OCI-LY3 (cell line): ENCODE measurements around the gene AURKA.

ENCODE experiments used
- H2AFZ ChIP-seq: fragments of 200-600, 300-600 bp; shearing (Covaris generic); 2 replicates; pipeline ENCODE4 v1.6.0; 2014; ENCODE audit warnings: antibody characterized with exemption, low read depth, low read length
- H3K27ac ChIP-seq: fragments of 200-600, 300-600 bp; sonication (generic); 2 replicates; pipeline ENCODE4 v1.5.1; 2014; ENCODE audit warnings: mild to moderate bottlenecking, low read length, moderate library complexity, mixed read lengths
- H3K27me3 ChIP-seq: fragments of 200-600, 300-600 bp; sonication (generic); 2 replicates; pipeline ENCODE4 v1.6.1; 2014; ENCODE audit warnings: low read depth, low read length, mixed read lengths
- H3K36me3 ChIP-seq: fragments of 200-600, 300-600 bp; sonication (generic); replicated peaks from 2 replicates; pipeline ENCODE3; 2014; ENCODE audit warnings: low read depth, low read length, mixed read lengths
- H3K4me1 ChIP-seq: fragments of 300-600, 200-600 bp; sonication (generic); 2 replicates; pipeline ENCODE4 v1.6.1; 2014; ENCODE audit warnings: low read length, mixed read lengths
- H3K4me2 ChIP-seq: fragments of 200-600, 300-600 bp; sonication (generic); 2 replicates; pipeline ENCODE4 v1.6.1; 2014; ENCODE audit warnings: low read length, mixed read lengths
- H3K4me3 ChIP-seq: fragments of 300-600, 200-600 bp; sonication (generic); 2 replicates; pipeline ENCODE4 v1.5.1; 2014; ENCODE audit warnings: antibody characterized with exemption, mild to moderate bottlenecking, low read length, moderate library complexity
- H3K79me2 ChIP-seq: fragments of 300-600, 200-600 bp; shearing (Covaris generic); 2 replicates; pipeline ENCODE4 v1.6.1; 2014; ENCODE audit warnings: mild to moderate bottlenecking, low read length, mixed read lengths
- H3K9ac ChIP-seq: fragments of 300-600, 200-600 bp; shearing (Covaris generic); 2 replicates; pipeline ENCODE4 v1.6.0; 2014; ENCODE audit warnings: mild to moderate bottlenecking, low read length, moderate library complexity
- H3K9me3 ChIP-seq: fragments of 200-600, 300-600 bp; shearing (Covaris generic); 2 replicates; pipeline ENCODE4 v1.6.1; 2014; ENCODE audit warnings: low read length, mixed read lengths; ENCODE audit not compliant: insufficient read depth
- H4K20me1 ChIP-seq: fragments of 200-600, 300-600 bp; sonication (generic); 2 replicates; pipeline ENCODE4 v1.6.1; 2016; ENCODE audit warnings: low read length, mixed read lengths; ENCODE audit not compliant: insufficient read depth
- EZH2phosphoT487 ChIP-seq: fragments of 200-600 bp; shearing (Covaris generic); IDR thresholded peaks from 2 replicates; pipeline ENCODE4 v1.6.1; 2018; ENCODE audit warnings: antibody characterized with exemption, mixed run types, low read depth
- TF ChIP-seq, protein P1 (sequence below): fragments of 200-600, 300-600 bp; sonication (generic); IDR thresholded peaks from 2 replicates; pipeline ENCODE4 v1.5.1; 2014; ENCODE audit warnings: antibody characterized with exemption, low read length, low read depth

Gene AURKA

DNA sequence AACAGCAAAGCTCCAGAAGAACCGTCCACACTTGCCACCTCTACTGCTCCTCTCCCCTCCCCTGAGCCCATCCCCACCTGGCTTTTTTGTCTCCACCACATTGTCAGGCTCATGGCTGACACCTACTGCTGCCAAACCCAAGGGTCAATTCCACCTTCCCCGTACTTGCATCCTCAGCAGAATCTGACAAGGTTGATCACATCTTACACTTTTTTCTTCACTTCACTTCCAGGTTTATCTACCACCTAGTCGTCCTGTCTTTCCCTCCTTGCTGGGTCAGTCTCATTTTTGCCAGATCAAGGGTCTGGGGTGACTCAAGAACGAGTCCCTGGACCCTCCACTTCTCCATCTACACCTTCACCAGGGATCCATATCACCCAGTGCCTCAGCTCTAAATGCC lies 3.1 kb downstream of the AURKA start:
- no peak for TF ChIP-seq EZH2phosphoT487
- TF ChIP-seq, protein P1, sequence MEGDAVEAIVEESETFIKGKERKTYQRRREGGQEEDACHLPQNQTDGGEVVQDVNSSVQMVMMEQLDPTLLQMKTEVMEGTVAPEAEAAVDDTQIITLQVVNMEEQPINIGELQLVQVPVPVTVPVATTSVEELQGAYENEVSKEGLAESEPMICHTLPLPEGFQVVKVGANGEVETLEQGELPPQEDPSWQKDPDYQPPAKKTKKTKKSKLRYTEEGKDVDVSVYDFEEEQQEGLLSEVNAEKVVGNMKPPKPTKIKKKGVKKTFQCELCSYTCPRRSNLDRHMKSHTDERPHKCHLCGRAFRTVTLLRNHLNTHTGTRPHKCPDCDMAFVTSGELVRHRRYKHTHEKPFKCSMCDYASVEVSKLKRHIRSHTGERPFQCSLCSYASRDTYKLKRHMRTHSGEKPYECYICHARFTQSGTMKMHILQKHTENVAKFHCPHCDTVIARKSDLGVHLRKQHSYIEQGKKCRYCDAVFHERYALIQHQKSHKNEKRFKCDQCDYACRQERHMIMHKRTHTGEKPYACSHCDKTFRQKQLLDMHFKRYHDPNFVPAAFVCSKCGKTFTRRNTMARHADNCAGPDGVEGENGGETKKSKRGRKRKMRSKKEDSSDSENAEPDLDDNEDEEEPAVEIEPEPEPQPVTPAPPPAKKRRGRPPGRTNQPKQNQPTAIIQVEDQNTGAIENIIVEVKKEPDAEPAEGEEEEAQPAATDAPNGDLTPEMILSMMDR = no peak
- Histone ChIP-seq H3K9me3 (no peaks in the 10 kb centered on the region), H3K4me3 (no peak overlapping the region), H3K9ac (no peak overlapping the region), H4K20me1 (peaks cover 21% of the 10 kb centered on the region), H3K27ac (no peak overlapping the region), H3K4me2 (no peak overlapping the region), H2AFZ (no peak overlapping the region), H3K4me1 (peaks cover 13% of the 10 kb centered on the region), H3K79me2 (peaks cover 95% of the 10 kb centered on the region), H3K27me3 (no peaks in the 10 kb centered on the region), H3K36me3 (peaks cover 66% of the 10 kb centered on the region)

DNA sequence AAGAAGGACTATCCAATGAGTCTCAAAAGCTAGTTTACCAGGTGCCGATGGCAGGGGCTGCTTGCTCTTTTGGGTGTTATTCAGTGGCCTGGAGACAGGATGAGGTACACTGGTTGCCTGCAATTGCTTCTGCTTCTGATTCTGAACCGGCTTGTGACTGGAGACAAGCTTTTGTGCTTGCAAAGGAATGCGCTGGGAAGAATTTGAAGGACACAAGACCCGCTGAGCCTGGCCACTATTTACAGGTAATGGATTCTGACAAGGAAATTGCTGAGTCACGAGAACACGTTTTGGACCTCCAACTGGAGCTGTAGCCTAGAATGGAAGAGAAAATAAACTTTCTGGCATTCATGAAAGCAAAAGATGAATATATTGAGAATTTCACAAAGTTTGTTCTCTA lies 5.8 kb downstream of the AURKA start:
- H3K9ac ChIP-seq = no peak overlapping the region
- H3K4me3 ChIP-seq = no peak overlapping the region
- peaks cover 7% of the 10 kb centered on the region for H3K4me1 ChIP-seq
- peaks cover 35% of the 10 kb centered on the region for H4K20me1 ChIP-seq
- H3K79me2 ChIP-seq = peaks cover 95% of the 10 kb centered on the region
- no peak overlapping the region for H2AFZ ChIP-seq
- no peak for TF ChIP-seq EZH2phosphoT487
- TF ChIP-seq, protein P1 = no peak
- peaks cover 85% of the 10 kb centered on the region for H3K36me3 ChIP-seq
- H3K27ac ChIP-seq = no peak overlapping the region
- H3K4me2 ChIP-seq = no peak overlapping the region
- no peaks in the 10 kb centered on the region for H3K9me3 ChIP-seq
- H3K27me3 ChIP-seq = no peaks in the 10 kb centered on the region

DNA sequence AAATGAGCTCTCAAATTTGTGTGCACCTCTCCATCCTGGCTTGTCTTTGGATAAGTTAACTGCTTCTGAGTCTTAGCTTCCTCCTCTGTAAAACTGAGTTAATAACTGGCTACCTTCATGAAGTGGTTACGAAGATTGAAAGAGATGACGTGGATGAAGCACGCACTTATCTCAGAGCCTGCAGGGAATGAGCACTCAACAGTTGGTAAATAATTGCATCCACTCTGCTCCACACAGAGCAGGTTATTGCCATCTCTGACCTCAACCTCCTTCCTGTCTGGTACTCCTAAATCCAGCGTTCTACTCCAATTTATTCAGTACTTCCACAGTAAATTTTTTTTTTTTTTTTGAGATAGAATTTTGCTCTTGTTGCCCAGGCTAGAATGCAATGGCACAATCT lies 6.9 kb downstream of the AURKA start:
- Histone ChIP-seq H3K9me3 (no peaks in the 10 kb centered on the region), H3K4me3 (no peak overlapping the region), H4K20me1 (peaks cover 41% of the 10 kb centered on the region), H3K27ac (no peak overlapping the region), H3K36me3 (peaks cover 86% of the 10 kb centered on the region), H3K4me1 (no peaks in the 10 kb centered on the region), H3K9ac (no peak overlapping the region), H3K27me3 (no peaks in the 10 kb centered on the region), H3K4me2 (no peak overlapping the region), H2AFZ (no peak overlapping the region), H3K79me2 (peaks cover 93% of the 10 kb centered on the region)
- no peak for TF ChIP-seq EZH2phosphoT487
- TF ChIP-seq, protein P1 = no peak

DNA sequence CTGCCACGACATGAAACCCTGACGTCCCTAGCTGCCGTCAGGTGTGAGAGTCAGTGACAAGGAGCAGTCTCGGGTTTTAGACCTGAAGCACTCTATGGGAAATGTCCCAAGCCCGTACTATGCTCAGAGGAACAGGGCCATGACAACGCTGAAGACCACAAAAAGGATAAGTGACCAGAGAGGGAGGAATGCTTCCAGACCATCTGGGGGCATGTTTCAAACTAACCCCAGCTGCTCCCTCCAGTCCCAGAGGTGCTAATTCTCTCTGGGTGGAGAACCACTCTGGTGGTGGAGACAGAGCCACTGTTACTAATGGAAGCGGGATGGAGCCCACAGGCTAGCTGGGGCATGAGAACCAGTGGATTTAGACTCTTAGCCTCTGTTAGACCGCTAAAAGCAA lies 8.7 kb downstream of the AURKA start:
- H3K4me3 ChIP-seq = no peak overlapping the region
- no peaks in the 10 kb centered on the region for H3K27me3 ChIP-seq
- H2AFZ ChIP-seq = no peak overlapping the region
- TF ChIP-seq, protein P1 = no peak
- no peak for TF ChIP-seq EZH2phosphoT487
- no peak overlapping the region for H3K27ac ChIP-seq
- H3K4me1 ChIP-seq = no peaks in the 10 kb centered on the region
- no peak overlapping the region for H3K4me2 ChIP-seq
- H4K20me1 ChIP-seq = peaks cover 46% of the 10 kb centered on the region
- H3K36me3 ChIP-seq = peaks cover 83% of the 10 kb centered on the region
- H3K9me3 ChIP-seq = no peaks in the 10 kb centered on the region
- H3K9ac ChIP-seq = no peak overlapping the region
- H3K79me2 ChIP-seq = peaks cover 88% of the 10 kb centered on the region
